AG08395 (cell line): ENCODE results near the gene FOXA3.

ENCODE experiments used
- DNase-seq: peaks from one replicate; pipeline ENCODE4 v3.0.0; 2012; ENCODE audit warnings: mixed read lengths, low spot score

FOXA3 gene

DNA sequence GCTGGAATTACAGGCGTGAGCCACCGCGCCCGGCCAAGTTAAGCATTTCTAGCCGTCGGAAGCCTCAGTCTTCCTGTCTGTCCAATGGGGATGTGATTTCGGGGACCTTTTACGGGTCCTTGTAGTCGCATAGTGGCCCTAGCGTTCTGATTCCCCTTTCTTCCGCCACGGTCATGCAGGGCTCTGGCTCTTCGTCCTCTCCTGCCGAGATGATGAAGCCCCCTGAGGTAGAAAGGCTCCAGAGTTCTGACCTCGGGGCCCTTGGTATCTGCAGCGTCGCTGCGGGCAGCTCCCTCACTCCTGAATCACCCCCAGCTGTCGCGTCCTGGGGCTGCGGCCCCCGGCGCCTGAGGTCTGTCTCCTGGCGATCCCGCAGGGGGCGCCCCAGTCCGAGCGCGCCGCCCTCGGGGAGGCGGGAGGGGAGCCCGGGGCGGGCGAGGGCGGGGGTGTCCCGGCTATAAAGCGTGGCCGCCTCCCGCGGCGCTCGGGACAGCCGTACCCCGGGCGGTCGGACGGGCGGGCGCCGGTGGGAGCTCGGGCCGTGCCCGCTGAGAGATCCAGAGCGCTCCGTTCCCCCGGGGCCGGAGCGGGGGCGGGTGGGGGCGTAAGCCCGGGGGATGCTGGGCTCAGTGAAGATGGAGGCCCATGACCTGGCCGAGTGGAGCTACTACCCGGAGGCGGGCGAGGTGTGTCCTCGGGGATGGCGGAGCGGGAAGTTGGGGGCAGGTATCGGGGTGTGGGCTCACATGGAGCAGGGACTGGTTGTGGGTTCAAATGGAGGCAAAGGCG, at the start of gene FOXA3:
Gene FOXA3, plus strand, starts transcription at position 487 of the 789 bp plus-strand sequence. Its CDS starts 131 bp downstream, at position 618.
- DNase-seq = peak; percentile 54

DNA sequence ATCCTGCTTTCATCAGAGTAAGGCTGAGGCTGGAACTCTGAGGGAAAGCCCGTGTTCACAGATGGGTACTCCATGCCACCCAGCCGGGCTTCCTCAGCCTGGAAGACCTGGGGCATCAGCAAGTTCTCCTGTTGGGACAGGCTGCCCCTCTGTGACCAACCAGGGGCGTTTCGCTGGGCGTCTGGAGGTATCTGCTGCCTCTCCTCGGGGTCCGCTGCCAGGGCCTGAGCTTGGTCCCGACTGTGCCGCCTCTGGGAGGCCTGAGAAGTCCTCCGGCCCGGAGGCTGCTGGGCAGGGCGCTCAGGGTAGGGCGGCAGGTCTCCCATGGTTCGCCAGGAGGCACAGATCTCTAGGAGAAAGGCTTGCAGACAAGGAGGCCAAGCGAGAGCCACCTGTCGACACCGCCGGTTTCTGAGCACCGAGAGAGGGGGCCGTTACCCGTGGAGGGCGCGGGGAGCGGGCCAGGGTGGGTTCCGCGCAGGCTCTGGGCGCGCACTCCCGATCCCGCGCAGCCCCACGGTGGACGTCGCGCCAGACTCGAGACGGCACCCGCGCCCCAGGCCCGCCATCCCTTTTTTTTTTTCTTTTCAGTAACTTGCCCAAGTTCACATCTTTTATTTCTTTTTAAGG, 49.2 kb upstream of the FOXA3 start, which contains the start of gene RSPH6A:
Gene RSPH6A, minus strand, starts transcription at position 458 of the 630 bp plus-strand sequence. Its CDS starts 132 bp downstream, at position 326.
- DNase-seq = no peak

GRCh38 chr19:45815481-45816216, 48.5 kb upstream of the FOXA3 start:
- no peak for DNase-seq

DNA sequence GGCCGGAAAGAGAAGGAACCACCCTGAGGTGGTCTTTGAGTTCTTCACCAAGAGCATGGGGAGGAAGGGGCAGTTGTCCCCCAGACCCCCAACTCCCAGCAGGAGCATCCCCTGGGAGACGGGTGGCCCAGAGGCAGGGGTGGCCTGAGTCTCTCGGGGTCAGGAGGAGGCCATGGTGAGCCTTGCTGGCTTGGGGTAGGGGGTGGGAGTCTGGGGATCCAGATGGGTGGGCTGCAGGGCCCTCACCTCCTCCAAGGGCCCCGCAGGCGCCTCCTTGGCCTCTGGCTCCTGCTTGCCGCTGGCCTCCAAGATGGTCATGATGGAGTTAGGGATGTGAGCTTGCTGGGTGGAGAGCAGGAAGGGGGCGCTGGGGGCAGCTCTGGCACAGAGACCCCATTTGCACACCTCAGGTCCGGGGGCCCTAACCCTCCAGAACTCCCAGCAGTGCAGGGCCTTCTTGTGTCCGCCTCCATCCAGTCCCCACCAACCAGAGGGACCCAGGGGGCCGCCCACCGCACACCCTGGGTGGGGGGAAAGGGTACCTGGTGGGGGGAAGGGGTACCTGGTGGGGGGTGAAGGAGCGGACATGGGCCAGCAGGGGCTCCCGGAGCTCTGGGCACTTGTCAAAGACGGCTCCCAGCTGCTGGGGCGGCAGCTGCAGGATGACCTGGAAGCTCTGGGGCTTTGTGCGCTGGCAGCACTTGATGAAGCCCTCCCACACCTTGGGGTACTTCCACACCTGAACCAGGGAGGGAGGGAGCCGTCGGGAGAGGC, 47.7 kb upstream of the FOXA3 start:
- no peak for DNase-seq

- DNase-seq = peak; percentile 98
These were observed 47.0 kb upstream of the FOXA3 start for GRCh38 chr19:45817010-45817724.

GRCh38 chr19:45817725-45818301, 46.3 kb upstream of the FOXA3 start:
- no peak for DNase-seq

DNA sequence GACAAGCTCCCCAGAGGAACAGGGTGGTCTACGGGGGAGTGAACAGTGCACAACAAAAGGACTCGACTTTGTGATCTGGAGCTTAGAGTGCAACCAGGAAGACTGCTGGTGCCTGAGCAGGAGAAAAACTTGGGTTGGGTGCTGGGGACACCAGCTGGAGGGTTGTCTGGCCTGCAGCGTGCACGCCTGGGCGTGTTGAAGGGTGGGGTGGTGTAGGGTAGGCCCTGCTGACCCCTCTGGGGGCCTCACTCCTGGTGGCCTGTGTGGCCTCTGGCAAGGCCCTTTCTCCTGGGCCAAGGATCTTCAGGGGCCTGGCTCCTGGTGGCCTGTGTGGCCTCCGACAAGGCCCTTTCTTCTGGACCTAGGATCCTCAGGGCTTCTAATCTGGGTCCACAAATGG, 44.4 kb upstream of the FOXA3 start:
- DNase-seq = no peak

DNA sequence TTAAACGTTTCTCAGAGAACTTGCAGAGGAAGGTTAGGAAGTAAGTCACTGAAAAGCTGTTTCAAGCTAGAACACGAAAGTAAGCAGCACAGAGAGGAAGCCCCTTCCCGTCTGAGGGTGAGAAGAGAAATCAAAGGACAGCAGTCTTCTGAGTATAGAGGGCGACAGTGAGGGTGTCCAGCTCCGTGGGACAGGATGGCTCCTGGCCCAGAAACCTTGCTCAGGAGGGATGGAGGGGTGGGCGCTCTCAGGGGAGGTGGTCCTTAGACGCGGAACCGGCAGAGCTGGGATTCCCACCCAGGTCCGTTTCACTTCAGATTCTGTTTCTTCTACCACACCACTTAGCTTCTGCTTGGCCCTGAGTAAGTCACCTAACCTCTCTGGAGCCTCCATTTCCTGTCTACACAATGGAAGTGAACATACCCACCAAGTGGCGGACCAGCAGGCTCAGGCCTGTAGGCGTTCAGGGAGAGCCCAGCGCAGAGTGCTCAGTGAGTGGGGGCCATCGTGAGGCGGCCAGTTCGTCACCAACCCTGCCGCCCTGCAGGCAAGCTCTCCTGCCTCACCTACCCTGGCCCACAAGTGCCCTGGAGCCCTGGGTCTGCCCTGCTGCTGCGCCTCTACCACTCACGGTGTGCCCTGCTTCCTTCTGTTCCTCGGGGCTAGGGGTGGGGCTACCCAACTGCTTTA, 43.6 kb upstream of the FOXA3 start:
- no peak for DNase-seq

DNA sequence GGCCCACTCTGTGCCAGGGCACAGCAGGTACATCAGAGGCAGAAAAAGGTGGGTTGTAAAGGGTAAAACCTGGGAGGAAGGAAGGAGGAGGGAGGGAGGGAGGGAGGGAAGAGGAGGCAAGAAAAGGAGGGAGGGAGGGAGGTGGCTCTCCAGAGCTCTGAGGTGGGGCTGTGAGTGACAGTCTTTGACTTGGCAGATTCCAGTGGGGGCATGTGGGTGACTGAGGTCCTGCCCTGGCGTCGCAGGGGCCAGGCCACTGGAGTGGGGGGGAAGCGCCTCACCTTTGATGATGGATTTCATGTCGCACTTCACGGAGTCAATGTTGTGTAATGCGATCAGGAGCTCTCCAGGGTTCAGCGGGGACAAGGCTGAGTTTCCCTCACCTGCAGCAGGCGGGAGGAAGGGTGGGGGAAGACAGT, 43.0 kb upstream of the FOXA3 start:
- DNase-seq = no peak

DNA sequence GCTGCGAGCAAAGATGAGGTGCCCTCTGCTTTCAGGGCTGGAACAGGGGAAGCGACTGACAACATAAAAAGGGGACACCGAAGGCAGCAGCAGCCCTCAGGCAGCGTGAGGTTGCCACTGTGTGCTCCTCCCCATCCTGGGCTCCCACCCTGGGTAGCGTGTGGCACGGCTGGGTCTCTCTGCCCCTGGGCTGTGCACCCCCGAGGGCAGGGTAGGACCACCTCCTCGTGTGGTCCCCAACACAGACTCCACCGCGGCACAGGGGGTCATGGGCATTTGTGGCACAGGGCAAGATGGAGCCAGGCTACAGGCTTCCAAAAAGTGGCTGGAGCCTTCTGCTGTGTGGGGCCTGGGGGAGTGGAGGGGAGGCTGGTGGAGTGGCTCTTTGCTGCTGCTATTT, 42.6 kb upstream of the FOXA3 start:
- DNase-seq = no peak

GRCh38 chr19:45822716-45823115, 41.4 kb upstream of the FOXA3 start:
- no peak for DNase-seq

DNA sequence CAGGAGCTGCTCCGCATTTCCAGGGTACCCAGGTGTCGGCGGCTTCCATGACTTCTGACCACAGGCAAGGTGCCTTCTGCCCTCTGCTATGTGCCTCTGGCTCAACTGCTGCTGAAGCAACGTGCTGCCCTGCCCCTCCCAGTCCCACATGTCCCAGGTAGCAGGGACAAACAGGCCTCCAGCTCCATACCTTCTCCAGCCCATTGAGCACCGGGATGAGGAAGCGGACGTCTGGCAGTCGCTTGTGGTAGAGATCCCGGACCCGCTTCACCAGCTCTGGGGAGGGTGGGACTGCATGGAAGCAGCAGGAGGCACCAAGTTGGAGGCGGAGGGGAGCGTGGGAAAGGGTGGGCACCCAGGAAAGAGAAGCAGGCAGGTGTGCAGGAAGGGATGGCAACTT, 40.9 kb upstream of the FOXA3 start:
- DNase-seq = no peak

DNA sequence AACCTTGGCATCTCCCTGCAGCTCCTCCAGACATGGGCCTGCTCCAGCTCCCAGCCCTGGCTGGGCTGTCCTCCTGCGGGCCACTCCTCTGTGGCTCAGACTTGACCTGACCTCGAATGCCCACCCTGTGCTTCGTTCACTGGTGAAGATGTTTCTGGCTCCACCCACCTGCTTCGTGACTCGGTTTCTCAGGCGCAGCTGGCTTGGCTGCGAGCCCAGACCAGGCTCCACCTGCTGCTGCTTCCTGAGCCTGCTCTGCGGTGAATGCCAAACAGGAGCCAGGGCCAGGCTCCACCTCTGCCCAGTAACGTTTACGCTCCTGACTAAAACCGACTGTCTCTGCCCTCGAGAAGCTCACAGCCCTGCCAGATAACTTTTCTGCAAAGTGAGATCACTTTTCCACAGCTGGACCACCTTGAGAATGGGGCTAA, 40.1 kb upstream of the FOXA3 start:
- DNase-seq = no peak

GRCh38 chr19:45824531-45825262, 39.4 kb upstream of the FOXA3 start:
- DNase-seq = no peak

DNA sequence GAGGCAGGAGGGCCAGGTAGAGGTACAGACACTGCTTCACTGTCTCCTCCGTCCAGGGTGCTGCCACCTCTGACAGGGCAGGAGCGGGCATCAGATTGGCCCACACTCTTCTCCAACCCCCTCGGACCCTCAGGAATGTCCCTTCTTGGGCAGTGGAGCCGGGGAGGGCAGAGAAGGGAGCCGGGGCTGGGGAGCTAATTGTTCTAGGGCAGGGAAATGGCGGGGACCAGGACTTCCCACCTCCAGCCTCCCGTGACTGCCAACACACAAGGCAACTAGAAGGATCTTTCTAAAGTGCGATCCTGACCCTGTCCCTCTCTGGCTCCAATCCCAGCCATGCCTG, 38.9 kb upstream of the FOXA3 start:
- DNase-seq = no peak

- no peak for DNase-seq
These were observed 37.9 kb upstream of the FOXA3 start for GRCh38 chr19:45825917-45826893.

GRCh38 chr19:45826934-45827333, 37.2 kb upstream of the FOXA3 start:
- no peak for DNase-seq

DNA sequence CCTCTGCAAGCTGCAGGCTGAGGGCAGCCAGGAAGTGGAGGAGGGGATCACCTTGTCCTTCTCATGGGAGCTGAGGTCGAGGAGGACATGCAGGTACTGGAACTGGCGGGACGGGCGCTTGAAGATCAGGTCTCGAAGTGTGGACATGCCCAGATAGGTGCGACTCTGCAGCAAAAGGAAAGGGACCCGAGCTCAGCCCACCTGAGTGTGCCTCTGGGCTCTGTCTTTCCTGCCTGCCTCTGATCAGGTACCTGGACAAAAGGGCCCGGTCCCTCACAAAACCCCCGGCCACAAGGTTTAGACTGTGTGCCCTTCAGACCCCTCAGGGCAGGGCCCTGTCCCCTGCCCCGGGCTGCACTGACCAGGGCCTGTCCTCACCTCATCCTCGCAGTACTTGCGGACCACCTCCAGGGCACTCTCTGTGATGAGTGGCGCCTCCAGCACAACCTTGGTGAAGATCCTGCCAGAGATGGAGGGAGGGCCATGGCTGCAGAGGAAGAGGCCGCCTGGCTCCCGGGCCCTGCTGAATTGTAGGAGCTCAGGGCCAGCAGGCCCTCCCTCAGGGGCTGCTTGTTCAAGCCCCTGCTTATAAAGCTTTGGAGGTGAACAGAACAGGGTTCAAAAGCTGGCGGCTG, 36.5 kb upstream of the FOXA3 start:
- DNase-seq = no peak
